ENCODE measurements around the gene ELL2.
"Not testable (repeated sequence)": the region's sequence is repeated elsewhere in the genome, so short reads cannot be mapped to it uniquely, and the experiment has no call there.

The ELL2 gene

GRCh38 chr5:95907740-95908706, 53.6 kb downstream of the ELL2 start:
- DNase-seq (ENCODE audit: low spot score) = no peak

DNA sequence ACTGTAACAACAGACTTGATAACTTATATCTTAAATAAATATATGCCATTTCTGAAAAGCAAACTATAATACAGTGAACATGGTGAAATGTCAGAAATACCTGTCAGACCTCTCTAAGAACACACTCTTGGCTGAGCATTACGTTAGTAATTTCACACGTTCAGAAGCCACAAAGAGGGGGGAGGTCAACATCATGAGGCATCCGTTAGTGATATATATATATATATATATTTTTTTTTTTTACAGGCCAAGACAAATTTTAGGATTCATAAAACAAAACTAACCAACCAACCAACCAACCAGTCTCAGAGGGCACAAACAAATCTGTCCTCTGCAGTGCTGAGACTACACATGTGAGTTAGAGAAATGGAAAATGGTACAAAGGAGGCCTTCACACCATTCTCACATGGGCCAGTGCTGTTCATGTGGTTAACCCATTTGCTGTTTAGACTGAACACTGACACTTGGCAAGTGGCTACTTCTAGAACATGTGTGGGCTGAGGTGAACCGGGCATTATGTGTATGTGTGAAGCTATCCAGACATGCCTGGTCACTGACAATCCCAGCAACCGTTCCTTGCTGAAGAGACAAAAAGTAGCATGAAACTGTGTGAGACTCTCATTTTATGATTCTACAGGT, 54.5 kb downstream of the ELL2 start:
- no peak for DNase-seq (ENCODE audit: low spot score)

- DNase-seq (ENCODE audit: low spot score) = not testable (repeated sequence)
These were observed 55.3 kb downstream of the ELL2 start for GRCh38 chr5:95906398-95906797.

- no peak for DNase-seq (ENCODE audit: low spot score)
These were observed 56.8 kb downstream of the ELL2 start for GRCh38 chr5:95904827-95905226.

GRCh38 chr5:95903838-95904237, 57.8 kb downstream of the ELL2 start:
- DNase-seq (ENCODE audit: low spot score) = no peak

- no peak for DNase-seq (ENCODE audit: low spot score)
These were observed 59.7 kb downstream of the ELL2 start for GRCh38 chr5:95901676-95902627.

- peak; percentile 50 for DNase-seq (ENCODE audit: low spot score)
These were observed 61.2 kb downstream of the ELL2 start for GRCh38 chr5:95900383-95900958.

DNA sequence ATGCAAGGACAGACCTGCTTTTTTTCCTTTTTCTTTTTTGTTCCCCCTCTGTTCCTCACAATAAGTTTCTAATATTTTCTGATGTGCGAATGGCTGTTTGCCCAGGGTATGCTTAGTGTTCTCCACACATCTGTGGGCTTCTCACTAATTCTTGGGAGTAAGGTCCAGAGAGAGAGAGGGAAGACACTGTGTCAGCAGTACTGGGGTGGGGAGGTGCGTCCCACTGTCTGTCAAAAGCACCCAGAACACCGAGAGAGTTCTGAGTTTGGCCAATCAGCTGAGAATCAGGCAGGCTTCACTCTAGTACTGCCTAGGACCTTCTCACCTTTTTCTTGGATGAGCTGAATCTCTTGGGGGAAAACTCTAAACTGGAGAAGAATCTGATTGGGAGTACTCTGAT, 61.8 kb downstream of the ELL2 start:
- DNase-seq (ENCODE audit: low spot score) = no peak

DNA sequence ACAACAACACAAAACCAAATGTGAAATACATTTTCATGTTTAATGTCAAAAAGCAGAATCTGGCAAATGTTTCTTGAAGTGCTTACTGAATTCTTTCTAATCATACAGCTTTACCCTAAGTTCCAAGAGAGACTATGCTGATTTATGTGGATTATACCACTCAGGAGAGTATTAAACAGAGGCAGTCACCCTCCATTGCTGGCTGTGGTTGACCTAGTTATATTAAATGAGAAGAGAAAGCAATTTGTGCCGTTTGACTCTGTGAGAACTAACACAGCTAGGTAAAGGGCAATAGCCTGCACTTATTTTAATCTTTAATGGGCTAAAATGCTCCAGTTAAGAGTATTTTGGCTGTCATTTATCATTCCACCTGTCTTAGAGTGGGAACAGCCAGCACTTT, 62.6 kb downstream of the ELL2 start:
- no peak for DNase-seq (ENCODE audit: low spot score)

DNA sequence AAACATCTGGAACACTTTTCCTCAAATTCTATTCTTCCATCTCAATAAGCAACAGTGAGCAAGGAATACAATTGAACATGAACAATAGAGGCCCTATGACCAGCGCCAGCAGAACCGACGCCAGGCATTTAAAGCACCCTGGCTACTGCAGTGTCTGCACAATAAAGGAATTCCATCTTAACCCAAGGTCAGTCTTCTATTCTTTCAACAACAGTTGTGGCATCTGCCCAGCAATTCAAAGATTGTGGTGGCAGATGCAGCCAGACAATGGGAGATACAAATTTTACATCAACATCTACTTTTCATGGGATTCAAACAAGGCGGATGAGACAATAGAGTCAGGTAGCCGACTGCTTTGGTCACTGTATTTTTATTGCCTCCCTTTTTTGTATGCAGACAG, 65.9 kb downstream of the ELL2 start:
- no peak for DNase-seq (ENCODE audit: low spot score)

- DNase-seq (ENCODE audit: low spot score) = no peak
These were observed 66.4 kb downstream of the ELL2 start for GRCh38 chr5:95895251-95895650.

- DNase-seq (ENCODE audit: low spot score) = peak; percentile 44
These were observed 68.8 kb downstream of the ELL2 start for GRCh38 chr5:95892784-95893354.

DNA sequence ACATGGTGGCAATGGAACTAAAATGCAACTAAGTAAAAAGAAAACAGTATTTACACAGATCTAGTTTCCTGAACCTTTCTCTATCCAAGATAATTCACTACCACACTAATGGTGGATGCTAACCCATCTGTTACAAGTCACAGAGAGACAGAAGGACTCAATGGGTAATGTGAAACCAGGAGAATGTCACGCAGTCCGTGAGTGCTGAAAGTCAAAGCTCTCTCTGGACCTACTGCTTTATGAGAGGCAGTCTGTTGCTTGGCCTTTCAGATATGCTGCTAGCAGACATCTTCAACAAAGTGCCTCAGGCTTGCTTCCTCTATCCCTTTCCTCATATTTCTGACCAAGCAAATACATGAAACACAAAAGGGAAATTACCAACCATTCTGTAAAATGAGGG, 70.2 kb downstream of the ELL2 start:
- no peak for DNase-seq (ENCODE audit: low spot score)

DNA sequence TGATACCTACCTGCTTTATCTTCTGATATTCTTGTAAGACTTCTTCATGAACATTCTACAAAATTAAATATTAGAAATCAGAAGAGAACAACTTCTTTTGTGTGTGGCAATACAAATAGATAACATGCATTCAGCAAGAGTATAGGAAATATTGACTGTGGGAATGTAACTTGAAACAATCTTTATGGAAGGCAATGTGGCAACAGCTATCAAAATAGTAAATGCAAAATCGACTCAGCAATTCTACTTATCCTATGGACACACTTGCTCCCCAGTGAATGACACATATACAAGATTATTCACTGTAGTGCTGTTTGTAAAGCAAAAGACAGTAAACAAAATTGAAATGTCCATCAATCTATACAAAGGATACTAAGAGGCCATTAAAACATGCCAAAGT, 72.6 kb downstream of the ELL2 start:
- DNase-seq (ENCODE audit: low spot score) = no peak

GRCh38 chr5:95887977-95888376, 73.7 kb downstream of the ELL2 start:
- DNase-seq (ENCODE audit: low spot score) = no peak

GRCh38 chr5:95886340-95887044, 75.2 kb downstream of the ELL2 start:
- no peak for DNase-seq (ENCODE audit: low spot score)

DNA sequence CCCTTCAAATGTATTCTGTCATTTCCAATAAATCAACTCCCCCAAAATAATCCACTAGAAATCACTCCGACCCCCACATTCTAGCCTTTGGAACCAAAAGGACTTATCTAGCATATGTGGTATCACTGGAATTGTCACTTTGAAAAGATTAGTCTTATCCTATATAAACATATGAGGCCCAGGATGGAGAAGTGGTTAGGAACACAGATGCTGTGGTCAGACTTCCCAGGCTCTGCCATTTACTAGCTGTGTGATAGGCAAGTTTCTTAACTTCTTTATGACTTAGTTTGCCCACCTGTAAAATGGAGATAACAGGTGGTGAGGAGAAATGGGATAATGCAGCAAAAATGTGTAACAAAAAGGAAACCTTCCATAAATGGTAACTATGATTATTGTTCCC, 77.1 kb downstream of the ELL2 start:
- no peak for DNase-seq (ENCODE audit: low spot score)

GRCh38 chr5:95884017-95884325, 77.7 kb downstream of the ELL2 start:
- DNase-seq (ENCODE audit: low spot score) = peak; percentile 50

DNA sequence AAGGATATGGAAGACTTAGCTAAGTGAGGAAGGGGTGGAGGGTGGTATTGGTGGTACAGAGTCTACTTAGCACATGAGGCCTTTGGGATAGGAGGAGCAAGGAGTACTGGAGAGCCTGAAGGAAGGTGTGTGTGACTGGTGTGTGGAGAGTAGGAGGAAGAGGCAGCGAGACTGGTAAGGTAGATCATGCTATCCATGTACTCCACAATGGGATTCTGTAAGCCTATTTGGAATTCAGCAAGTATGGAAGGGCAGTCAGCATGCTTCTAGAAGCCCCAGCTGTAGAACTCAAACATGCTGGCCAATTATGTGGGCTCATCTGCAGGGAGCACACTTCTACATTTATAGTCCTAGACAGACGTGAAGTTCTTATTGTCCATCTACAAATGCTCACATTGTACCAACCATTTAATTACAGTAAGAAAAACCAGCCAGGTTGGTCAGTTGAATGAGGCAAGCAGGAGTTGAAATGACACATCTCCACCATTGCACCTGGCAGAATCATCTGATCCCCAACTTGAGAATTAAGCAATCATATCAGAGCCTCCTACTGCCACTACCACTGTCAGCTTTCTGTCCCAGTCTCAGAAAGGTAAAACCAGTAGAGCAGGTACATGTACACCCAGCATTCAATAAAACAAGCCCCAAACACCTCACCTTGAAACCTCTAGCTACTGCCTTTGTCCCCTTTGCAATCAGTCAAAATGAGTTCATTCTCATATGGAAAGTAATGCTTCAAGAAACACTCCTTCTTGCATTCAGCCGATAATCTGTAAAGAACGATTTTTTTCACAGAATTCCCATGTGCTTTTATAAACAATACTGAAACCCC, 78.2 kb downstream of the ELL2 start:
- DNase-seq (ENCODE audit: low spot score) = no peak

DNA sequence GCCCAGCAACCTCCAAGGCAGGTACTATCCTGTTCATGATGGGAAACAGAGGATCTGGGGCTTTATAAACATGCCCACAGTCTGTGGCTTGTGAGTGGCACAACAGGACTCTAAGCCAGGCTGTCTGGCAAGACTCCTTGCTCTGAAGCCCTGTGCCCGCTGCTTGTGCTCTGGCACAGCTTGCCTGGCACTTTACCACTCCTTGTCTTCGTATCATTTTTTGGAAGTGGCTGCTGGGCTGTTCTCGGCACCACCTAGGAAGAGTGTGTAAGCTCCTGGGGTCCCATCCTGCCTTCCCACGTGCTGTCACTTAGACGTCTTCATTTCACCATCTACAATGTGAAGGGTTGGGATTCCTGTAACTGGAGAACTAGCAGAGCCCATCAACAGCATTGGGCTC, 79.8 kb downstream of the ELL2 start:
- no peak for DNase-seq (ENCODE audit: low spot score)

Measured in AG20443 (cell line).